ENCODE data around the gene CFAP57. TPM values are rescaled to one million over a fixed set of nuclear protein-coding genes. Genes with fewer than 3 reads are reported as not detected.

Gene CFAP57
- total RNA-seq, 2 donors from 2014 or later, result 0.14 to 4.7 TPM

- TF ChIP-seq CTCF (IDR thresholded peaks at IDR 0.05) (no peak), POLR2AphosphoS5 (IDR thresholded peaks at IDR 0.05) (peak; percentile 26)
- DNase-seq (ENCODE audit: low spot score), result peak; percentile 15
- H3K27me3 ChIP-seq (replicated peaks; ENCODE audit: insufficient read depth), result no peaks in the 10 kb centered on the region
- no peaks in the 10 kb centered on the region for H3K9me3 ChIP-seq
- 38% methylated on average over 4 of the region's 4 CpGs for WGBS
- H3K27ac ChIP-seq, result no peak overlapping the region
- H3K36me3 ChIP-seq, result no peaks in the 10 kb centered on the region
- intact Hi-C loops (cut with DNase I), result no loop called here
- no peaks in the 10 kb centered on the region for H3K4me1 ChIP-seq (replicated peaks)
- H3K4me3 ChIP-seq, result no peak overlapping the region
Observed at GRCh38 chr1:43152866-43153265, 19.3 kb upstream of the CFAP57 start.

GRCh38 chr1:43153443-43153842 is 18.7 kb upstream of the CFAP57 start:
- no peak for DNase-seq (ENCODE audit: low spot score)
- WGBS, result 92% methylated on average over 6 of the region's 6 CpGs
- intact Hi-C loops (cut with DNase I), result no loop called here

GRCh38 chr1:43156026-43156425 is 16.1 kb upstream of the CFAP57 start:
- H3K9me3 ChIP-seq, result no peaks in the 10 kb centered on the region
- TF ChIP-seq POLR2AphosphoS5 (IDR thresholded peaks at IDR 0.05) (no peak), POLR2A (IDR thresholded peaks at IDR 0.05) (no peak), CTCF (IDR thresholded peaks at IDR 0.05) (no peak)
- no peak overlapping the region for H3K4me3 ChIP-seq
- no peaks in the 10 kb centered on the region for H3K36me3 ChIP-seq
- no peaks in the 10 kb centered on the region for H3K27me3 ChIP-seq (replicated peaks; ENCODE audit: insufficient read depth)
- no peak for DNase-seq (ENCODE audit: low spot score)
- WGBS, result 91% methylated on average over 7 of the region's 7 CpGs
- H3K4me1 ChIP-seq (replicated peaks), result no peaks in the 10 kb centered on the region
- intact Hi-C loops (cut with DNase I), result no loop called here
- no peak overlapping the region for H3K27ac ChIP-seq

More at GRCh38 chr1:43153443-43153842, 18.7 kb upstream of the CFAP57 start:
- no peaks in the 10 kb centered on the region for H3K4me1 ChIP-seq (replicated peaks)
- H3K36me3 ChIP-seq, result no peaks in the 10 kb centered on the region
- no peaks in the 10 kb centered on the region for H3K27me3 ChIP-seq (replicated peaks; ENCODE audit: insufficient read depth)
- H3K4me3 ChIP-seq, result no peak overlapping the region
- TF ChIP-seq POLR2AphosphoS5 (IDR thresholded peaks at IDR 0.05) (no peak), CTCF (IDR thresholded peaks at IDR 0.05) (no peak), POLR2A (IDR thresholded peaks at IDR 0.05) (no peak)
- H3K9me3 ChIP-seq, result no peaks in the 10 kb centered on the region
- H3K27ac ChIP-seq, result no peak overlapping the region

- DNase-seq (ENCODE audit: low spot score), result no peak
- TF ChIP-seq POLR2AphosphoS5 (IDR thresholded peaks at IDR 0.05), result no peak
- no peak for TF ChIP-seq CTCF (IDR thresholded peaks at IDR 0.05)
- no peak for TF ChIP-seq POLR2A (IDR thresholded peaks at IDR 0.05)
- Histone ChIP-seq H3K27me3 (replicated peaks; ENCODE audit: insufficient read depth) (no peaks in the 10 kb centered on the region), H3K4me3 (no peak overlapping the region), H3K9me3 (no peaks in the 10 kb centered on the region), H3K36me3 (peaks cover 5 to 11% of the 10 kb centered on the region in 2 donors), H3K27ac (no peak overlapping the region), H3K4me1 (replicated peaks) (no peaks in the 10 kb centered on the region)
- 85% methylated on average over 3 of the region's 3 CpGs for WGBS
- intact Hi-C loops (cut with DNase I), result no loop called here
Observed at GRCh38 chr1:43165162-43165561, 7.0 kb upstream of the CFAP57 start.

- TF ChIP-seq POLR2AphosphoS5 (IDR thresholded peaks at IDR 0.05), result no peak
- no peak for TF ChIP-seq CTCF (IDR thresholded peaks at IDR 0.05)
- no peak for TF ChIP-seq POLR2A (IDR thresholded peaks at IDR 0.05)
- H3K27me3 ChIP-seq (replicated peaks; ENCODE audit: insufficient read depth), result no peaks in the 10 kb centered on the region
- H3K4me1 ChIP-seq (replicated peaks), result no peaks in the 10 kb centered on the region
- WGBS, result 94% methylated on average over 5 of the region's 5 CpGs
- H3K4me3 ChIP-seq, result no peak overlapping the region
- H3K27ac ChIP-seq, result no peak overlapping the region
- no peak for DNase-seq (ENCODE audit: low spot score)
- H3K9me3 ChIP-seq, result no peaks in the 10 kb centered on the region
- intact Hi-C loops (cut with DNase I), result no loop called here
- H3K36me3 ChIP-seq, result peaks cover 5 to 11% of the 10 kb centered on the region in 2 donors
Observed at GRCh38 chr1:43165765-43166164, 6.4 kb upstream of the CFAP57 start.

Measured in prostate gland (tissue), 2 donors.